HUES64 (cell line): ENCODE measurements around the gene UTF1.
"Not testable (repeated sequence)": the region's sequence is repeated elsewhere in the genome, so short reads cannot be mapped to it uniquely, and the experiment has no call there.

Source experiments
- H3K27ac ChIP-seq: 2 replicates; pipeline ENCODE4 v1.7.0; 2013; ENCODE audit warnings: low read depth, low read length, inconsistent platforms
- H3K27me3 ChIP-seq: 2 replicates; pipeline ENCODE4 v1.6.1; 2013; ENCODE audit warnings: mild to moderate bottlenecking, low read length; ENCODE audit not compliant: insufficient read depth
- H3K36me3 ChIP-seq: 2 replicates; pipeline ENCODE4 v1.6.1; 2013; ENCODE audit warnings: mild to moderate bottlenecking, low read length; ENCODE audit not compliant: insufficient read depth
- H3K4me1 ChIP-seq: 2 replicates; pipeline ENCODE4 v1.6.1; 2013; ENCODE audit warnings: mild to moderate bottlenecking, low read length, moderate library complexity; ENCODE audit not compliant: insufficient read depth
- H3K4me3 ChIP-seq: 2 replicates; pipeline ENCODE4 v1.5.1; 2013; ENCODE audit warnings: mild to moderate bottlenecking, low read length, moderate library complexity
- H3K9ac ChIP-seq: 2 replicates; pipeline ENCODE4 v1.6.1; 2013; ENCODE audit warnings: mild to moderate bottlenecking, low read depth, low read length
- H3K9me3 ChIP-seq: 2 replicates; pipeline ENCODE4 v1.6.1; 2013; ENCODE audit warnings: low read depth, low read length; ENCODE audit not compliant: insufficient read depth
- WGBS: fragments of 150-250, 120-280 bp; methylation state at CpG from one replicate; pipeline ENCODE4 v1.1.7; 2013; ENCODE audit warnings: missing lambda C conversion rate; 5-methylcytosine and 5-hydroxymethylcytosine counted together

UTF1 gene

GRCh38 chr10:133230387-133231195 lies 574 bp downstream of the UTF1 start:
- Histone ChIP-seq H3K27ac (no peak overlapping the region), H3K9me3 (no peaks in the 10 kb centered on the region), H3K4me1 (no peaks in the 10 kb centered on the region; the same call in 1 of the 2 replicates), H3K36me3 (no peaks in the 10 kb centered on the region), H3K9ac (peak overlapping the region; percentile 24; the same call in 1 of the 2 replicates), H3K27me3 (peaks cover 69% of the 10 kb centered on the region), H3K4me3 (peak overlapping the region; percentile 47)
- 1% methylated on average over 122 of the region's 122 CpGs for WGBS

GRCh38 chr10:133231244-133231945 lies 1.4 kb downstream of the UTF1 start:
- Histone ChIP-seq H3K9ac (no peak overlapping the region), H3K4me1 (no peaks in the 10 kb centered on the region; the same call in 1 of the 2 replicates), H3K9me3 (no peaks in the 10 kb centered on the region), H3K27me3 (peaks cover 77% of the 10 kb centered on the region), H3K36me3 (no peaks in the 10 kb centered on the region), H3K4me3 (peak overlapping the region; percentile 34), H3K27ac (peak overlapping the region; percentile 1; the same call in 1 of the 2 replicates)
- WGBS, result 9% methylated on average over 44 of the region's 44 CpGs

- Histone ChIP-seq H3K9ac (no peak overlapping the region), H3K36me3 (no peaks in the 10 kb centered on the region), H3K27me3 (peaks cover 83% of the 10 kb centered on the region), H3K4me1 (no peaks in the 10 kb centered on the region; the same call in 1 of the 2 replicates), H3K4me3 (peak overlapping the region; percentile 34), H3K9me3 (no peaks in the 10 kb centered on the region), H3K27ac (peak overlapping the region; percentile 1; the same call in 1 of the 2 replicates)
- WGBS, result 6% methylated on average over 11 of the region's 11 CpGs
Observed at GRCh38 chr10:133231946-133232574, 2.0 kb downstream of the UTF1 start.

- H3K9ac ChIP-seq, H3K4me1 ChIP-seq, H3K36me3 ChIP-seq, H3K4me3 ChIP-seq, H3K9me3 ChIP-seq, H3K27ac ChIP-seq: not testable (repeated sequence)
- H3K27me3 ChIP-seq, result peaks cover 90% of the 10 kb centered on the region
- 71% methylated on average over 7 of the region's 10 CpGs for WGBS
Observed at GRCh38 chr10:133234796-133235195, 4.8 kb downstream of the UTF1 start.

GRCh38 chr10:133235265-133235855 lies 5.3 kb downstream of the UTF1 start:
- Histone ChIP-seq H3K9me3 (no peaks in the 10 kb centered on the region), H3K27me3 (peaks cover 86% of the 10 kb centered on the region), H3K9ac (no peak overlapping the region), H3K27ac (no peak overlapping the region), H3K36me3 (no peaks in the 10 kb centered on the region), H3K4me3 (peak overlapping the region; percentile 30; the same call in 1 of the 2 replicates), H3K4me1 (peaks cover 4% of the 10 kb centered on the region)
- WGBS, result 6% methylated on average over 48 of the region's 48 CpGs

GRCh38 chr10:133235932-133236331 lies 5.9 kb downstream of the UTF1 start:
- H3K36me3 ChIP-seq, result no peaks in the 10 kb centered on the region
- peaks cover 4% of the 10 kb centered on the region for H3K4me1 ChIP-seq
- H3K9ac ChIP-seq, result no peak overlapping the region; the same call in 1 of the 2 replicates
- peaks cover 81% of the 10 kb centered on the region for H3K27me3 ChIP-seq
- WGBS, result 4% methylated on average over 18 of the region's 18 CpGs
- H3K4me3 ChIP-seq, result peak overlapping the region; percentile 57
- H3K9me3 ChIP-seq, result no peaks in the 10 kb centered on the region
- no peak overlapping the region for H3K27ac ChIP-seq

GRCh38 chr10:133236401-133237240 lies 6.6 kb downstream of the UTF1 start:
- under 1% methylated on average over 102 of the region's 103 CpGs for WGBS
- H3K9me3 ChIP-seq, result no peaks in the 10 kb centered on the region
- H3K27ac ChIP-seq, result no peak overlapping the region
- peak overlapping the region; percentile 57 for H3K4me3 ChIP-seq
- H3K4me1 ChIP-seq, result peaks cover 4% of the 10 kb centered on the region
- peak overlapping the region; percentile 17; the same call in 1 of the 2 replicates for H3K9ac ChIP-seq
- no peaks in the 10 kb centered on the region for H3K36me3 ChIP-seq
- H3K27me3 ChIP-seq, result peaks cover 74% of the 10 kb centered on the region

GRCh38 chr10:133237241-133237587 lies 7.2 kb downstream of the UTF1 start:
- Histone ChIP-seq H3K36me3 (no peaks in the 10 kb centered on the region), H3K9ac (peak overlapping the region; percentile 21; the same call in 1 of the 2 replicates), H3K9me3 (no peaks in the 10 kb centered on the region), H3K27me3 (peaks cover 68% of the 10 kb centered on the region), H3K4me1 (peaks cover 4% of the 10 kb centered on the region; the same call in 1 of the 2 replicates), H3K4me3 (peak overlapping the region; percentile 57), H3K27ac (no peak overlapping the region)
- under 1% methylated on average over 32 of the region's 32 CpGs for WGBS

- peak within 1 kb of the TSS; percentile 72 for H3K9ac ChIP-seq
- under 1% methylated on average over 60 of the region's 60 CpGs for WGBS
- peaks cover 62% of the 10 kb centered on the region for H3K27me3 ChIP-seq
- no peaks in the 10 kb centered on the region for H3K36me3 ChIP-seq
- H3K27ac ChIP-seq, result 0 out of 2 replicates have a peak within 1 kb of the TSS, but pooled peaks have one; percentile 35
- peak within 1 kb of the TSS; percentile 57 for H3K4me3 ChIP-seq
- no peaks in the 10 kb centered on the region for H3K9me3 ChIP-seq
- peaks cover 4% of the 10 kb centered on the region; the same call in 1 of the 2 replicates for H3K4me1 ChIP-seq
Observed at GRCh38 chr10:133237588-133238465, 7.8 kb downstream of the UTF1 start, which contains the start of gene VENTX. Gene VENTX (plus strand): TSS chr10:133237855. CDS start chr10:133237915, 60 bp downstream.
